GM12878 (cell line): Measurements from ENCODE around the gene KDM5C. TPM values are rescaled to one million over a fixed set of nuclear protein-coding genes. Genes with fewer than 3 reads are reported as not detected.
A peak's percentile ranks its signal among the peaks of the same experiment; 100 is the strongest.

Source experiments
- CREM ChIP-seq: IDR thresholded peaks from 2 replicates; pipeline ENCODE4 v1.6.1; 2014; ENCODE audit warnings: antibody characterized with exemption, low read depth
- CTCF ChIP-seq, 3 experiments: IDR thresholded peaks in 2 of 3; conservative IDR thresholded peaks in 1 of 3; 2 replicates each; pipeline ENCODE4 v1.5.1; 2011; ENCODE audit warnings: low read depth in 3 of 3, low read length in 3 of 3, mild to moderate bottlenecking in 3 of 3, control low read depth in 2 of 3, moderate library complexity in 2 of 3, inconsistent platforms in 1 of 3, mixed read lengths in 1 of 3; ENCODE audit not compliant: control insufficient read depth in 2 of 3, insufficient read depth in 1 of 3; ENCODE audit errors: extremely low read depth in 1 of 3
- E4F1 ChIP-seq: fragments of 450-650 bp; IDR thresholded peaks from 2 replicates; pipeline ENCODE4 v1.6.1; 2018; ENCODE audit warnings: borderline replicate concordance, mild to moderate bottlenecking; ENCODE audit not compliant: partially characterized antibody
- EZH2 ChIP-seq: IDR thresholded peaks from 2 replicates; pipeline ENCODE4 v1.6.1; 2012; ENCODE audit warnings: low read depth, mild to moderate bottlenecking, control low read depth, inconsistent platforms, low read length, borderline replicate concordance; ENCODE audit not compliant: control insufficient read depth
- HCFC1 ChIP-seq: fragments of 150-350 bp; IDR thresholded peaks from 2 replicates; pipeline ENCODE4 v1.6.1; 2014; ENCODE audit warnings: low read length
- HDAC2 ChIP-seq: fragments of 200-600 bp; sonication (generic); IDR thresholded peaks from 2 replicates; pipeline ENCODE4 v1.6.1; 2017
- HDAC6 ChIP-seq: fragments of 200-600 bp; sonication (generic); IDR thresholded peaks from one replicate; pipeline ENCODE4 v1.8.0; 2017; ENCODE audit warnings: antibody characterized with exemption; ENCODE audit not compliant: unreplicated experiment
- JUNB ChIP-seq: IDR thresholded peaks from 2 replicates; pipeline ENCODE4 v1.6.1; 2016; ENCODE audit warnings: antibody characterized with exemption, mild to moderate bottlenecking
- KAT2A ChIP-seq: conservative IDR thresholded peaks from 2 replicates; pipeline ENCODE4 v1.6.1; 2011; ENCODE audit warnings: low read depth, low read length; ENCODE audit not compliant: control insufficient read depth
- MEF2B ChIP-seq: fragments of 450-650 bp; IDR thresholded peaks from 2 replicates; pipeline ENCODE4 v1.6.1; 2018; ENCODE audit warnings: mild to moderate bottlenecking, moderate library complexity; ENCODE audit not compliant: partially characterized antibody, poor library complexity, severe bottlenecking
- NR2F1 ChIP-seq: fragments of 450-650 bp; conservative IDR thresholded peaks from 2 replicates; pipeline ENCODE4 v1.6.1; 2017; ENCODE audit warnings: mild to moderate bottlenecking
- RAD21 ChIP-seq: IDR thresholded peaks from 2 replicates; pipeline ENCODE4 v1.6.1; 2011; ENCODE audit warnings: mild to moderate bottlenecking, low read depth, low read length, moderate library complexity; ENCODE audit not compliant: insufficient read depth
- RFX5 ChIP-seq: IDR thresholded peaks from 2 replicates; pipeline ENCODE4 v1.6.1; 2011; ENCODE audit warnings: low read depth, low read length, improper control_type of control experiment
- SREBF1 ChIP-seq: IDR thresholded peaks from 2 replicates; pipeline ENCODE4 v1.6.1; 2012; ENCODE audit warnings: mild to moderate bottlenecking, low read length
- SREBF2 ChIP-seq: IDR thresholded peaks from 2 replicates; pipeline ENCODE4 v1.6.1; 2012; ENCODE audit warnings: mild to moderate bottlenecking, low read length
- SUZ12 ChIP-seq: fragments of 200-600 bp; sonication (generic); IDR thresholded peaks from one replicate; pipeline ENCODE4 v1.6.1; 2018; ENCODE audit warnings: antibody characterized with exemption, mild to moderate bottlenecking; ENCODE audit not compliant: unreplicated experiment
- TAF1 ChIP-seq: IDR thresholded peaks from 2 replicates; pipeline ENCODE4 v1.6.1; 2011; ENCODE audit warnings: mild to moderate bottlenecking, low read depth, low read length, borderline replicate concordance
- ZNF207 ChIP-seq: fragments of 450-650 bp; IDR thresholded peaks from 2 replicates; pipeline ENCODE4 v1.6.1; 2014; ENCODE audit warnings: antibody characterized with exemption, mild to moderate bottlenecking, borderline replicate concordance
- ZNF217 ChIP-seq: fragments of 450-650 bp; IDR thresholded peaks from 2 replicates; pipeline ENCODE4 v1.6.1; 2017; ENCODE audit warnings: antibody characterized with exemption, mild to moderate bottlenecking
- ZNF24 ChIP-seq: fragments of 450-650 bp; IDR thresholded peaks from 2 replicates; pipeline ENCODE4 v1.6.1; 2017; ENCODE audit warnings: antibody characterized with exemption, mild to moderate bottlenecking
- ZNF622 ChIP-seq: fragments of 450-650 bp; IDR thresholded peaks from 2 replicates; pipeline ENCODE4 v1.6.1; 2017; ENCODE audit warnings: mild to moderate bottlenecking, inconsistent platforms
- ZNF687 ChIP-seq: fragments of 450-650 bp; IDR thresholded peaks from 2 replicates; pipeline ENCODE4 v1.6.1; 2017; ENCODE audit warnings: mild to moderate bottlenecking, moderate library complexity
- ZSCAN29 ChIP-seq: fragments of 450-650 bp; IDR thresholded peaks from 2 replicates; pipeline ENCODE4 v1.6.1; 2017; ENCODE audit warnings: mild to moderate bottlenecking, moderate library complexity
- polyA plus RNA-seq, 11 experiments: library from polyadenylated mRNA; depleted of rRNA in 4 of 11; unstranded in 6 of 11; stranded (reverse) in 5 of 11; fragments of >200 nt; fragmentation: Nextera tagmentation in 4 of 11; fragmentation: Illumina TruSeq in 1 of 11; extraction: Ambion mirVana in 4 of 11; extraction: Trizol in 1 of 11; gene quantifications; 1 replicate in 1 of 11; 2 replicates in 10 of 11; pipeline versions ENCODE4 v1.2.1 to v1.2.3, GENCODE V29; 2011 to 2016; ENCODE audit warnings: inconsistent platforms in 2 of 11, missing spikeins in 2 of 11, low read depth in 1 of 11
- total RNA-seq, 4 experiments: library from RNA; depleted of rRNA in 3 of 4; stranded (reverse); fragments of >200 nt in 3 of 4; fragmentation: Illumina TruSeq in 1 of 4; extraction: Trizol in 1 of 4; gene quantifications; 2 replicates each; pipeline versions ENCODE4 v1.2.1 to v1.2.3, GENCODE V29; 2013 to 2021

Gene KDM5C
- total and polyA plus RNA-seq, 10 of the 15 experiments (the other 5 are each of a cell fraction or from before 2014, with no cell fraction given) = 1.5 to 110 (median 53.0) TPM

GRCh38 chrX:53224860-53225797, at the start of gene KDM5C (continued):
- TF ChIP-seq CTCF (IDR thresholded peaks at IDR 0.05 in 2 of 3, conservative IDR thresholded peaks at IDR 0.05 in 1 of 3; ENCODE audit: control insufficient read depth in 2 of 3, extremely low read depth in 1 of 3, insufficient read depth in 1 of 3, low read depth in 3 of 3, low read length in 3 of 3) = no peak
- TF ChIP-seq ZNF687 = peak; percentile 27
- TF ChIP-seq SREBF1 = no peak
- TF ChIP-seq CREM = peak; percentile 85
- TF ChIP-seq KAT2A = no peak
- TF ChIP-seq ZSCAN29 = peak; percentile 52; the same call in 1 of the 2 replicates
- 0 out of 2 replicates have a peak, but pooled peaks have one; percentile 54 for TF ChIP-seq ZNF24
- TF ChIP-seq E4F1 = peak; percentile 55
- TF ChIP-seq ZNF207 = peak; percentile 88
- TF ChIP-seq ZNF217 = 0 out of 2 replicates have a peak, but pooled peaks have one; percentile 32
- no peak for TF ChIP-seq JUNB
- TF ChIP-seq SREBF2 = no peak
- no peak for TF ChIP-seq EZH2
- peak; percentile 61 for TF ChIP-seq HDAC6
- TF ChIP-seq HDAC2 = no peak
- TF ChIP-seq HCFC1 = peak; percentile 55
- peak; percentile 81 for TF ChIP-seq MEF2B
- TF ChIP-seq ZNF622 = no peak
- no peak for TF ChIP-seq RAD21
- peak; percentile 64; the same call in 1 of the 2 replicates for TF ChIP-seq NR2F1
- peak; percentile 99 for TF ChIP-seq TAF1
- TF ChIP-seq RFX5 = no peak
- TF ChIP-seq SUZ12 = no peak
